PC-9 (cell line): ENCODE measurements around the gene WDR5. TPM values are rescaled to one million over a fixed set of nuclear protein-coding genes. Genes with fewer than 3 reads are reported as not detected.

Experiments
- BruUV-seq: library from RNA; stranded (reverse); fragments of 400-500 nt; replicated peaks from 2 replicates; lab custom pipeline; 2021; lab: Mats Ljungman, UMichigan
- CTCF ChIA-PET: fragments of 300-600 bp; sonication (Branson Sonifier 250); formaldehyde crosslinking; loops from one replicate; lab custom pipeline; 2022; ENCODE audit warnings: antibody characterized with exemption; lab: Charles Lee
- POLR2A ChIA-PET: fragments of 300-600 bp; sonication (Branson Sonifier 250); formaldehyde crosslinking; loops from one replicate; lab custom pipeline; 2022; ENCODE audit warnings: antibody characterized with exemption; ENCODE audit not compliant: unreplicated experiment; lab: Charles Lee
- DNase-seq, 2 experiments: peaks; one replicate each; pipeline versions ENCODE4 v3.0.0 to v3.0.0-alpha.2; 2015 to 2022; ENCODE audit warnings: mixed read lengths in 1 of 2
- H2AFZ ChIP-seq: fragments of 200-600 bp; sonication (generic); 2 replicates; pipeline ENCODE4 v1.8.1; 2017; ENCODE audit warnings: antibody characterized with exemption
- H3F3A ChIP-seq: fragments of 200-600 bp; sonication (generic); 2 replicates; pipeline ENCODE4 v1.8.1; 2017; ENCODE audit warnings: antibody characterized with exemption, mild to moderate bottlenecking, low read depth; ENCODE audit not compliant: insufficient read depth
- H3K27ac ChIP-seq: fragments of 200-600 bp; sonication (generic); 2 replicates; pipeline ENCODE4 v1.6.1; 2016; ENCODE audit warnings: mixed run types
- H3K27me3 ChIP-seq: fragments of 200-600 bp; sonication (generic); 2 replicates; pipeline ENCODE4 v1.6.1; 2016; ENCODE audit warnings: low read depth, mixed run types; ENCODE audit not compliant: insufficient read depth
- H3K36me3 ChIP-seq: fragments of 200-600 bp; sonication (generic); 2 replicates; pipeline ENCODE4 v1.6.1; 2016; ENCODE audit warnings: low read depth, mixed run types
- H3K4me1 ChIP-seq: fragments of 200-600 bp; sonication (generic); replicated peaks from 2 replicates; pipeline ENCODE4 v1.6.1; 2016; ENCODE audit warnings: mixed run types; ENCODE audit not compliant: insufficient read depth
- H3K4me2 ChIP-seq: fragments of 200-600 bp; sonication (generic); 2 replicates; pipeline ENCODE4 v1.6.1; 2017; ENCODE audit warnings: mixed run types
- H3K4me3 ChIP-seq: fragments of 200-600 bp; sonication (generic); 2 replicates; pipeline ENCODE4 v1.6.1; 2016; ENCODE audit warnings: mixed run types
- H3K79me2 ChIP-seq: fragments of 200-600 bp; sonication (generic); 2 replicates; pipeline ENCODE4 v1.6.1; 2017; ENCODE audit warnings: low read depth, mixed run types
- H3K9me2 ChIP-seq: fragments of 200-600 bp; sonication (generic); 2 replicates; pipeline ENCODE4 v1.8.1; 2017; ENCODE audit warnings: mild to moderate bottlenecking; ENCODE audit not compliant: insufficient read depth
- H3K9me3 ChIP-seq: fragments of 200-600 bp; sonication (generic); 2 replicates; pipeline ENCODE4 v1.8.1; 2016; ENCODE audit warnings: low read depth; ENCODE audit not compliant: insufficient read depth
- H4K20me1 ChIP-seq: fragments of 200-600 bp; sonication (generic); 2 replicates; pipeline ENCODE4 v1.8.1; 2017; ENCODE audit not compliant: insufficient read depth
- CTCF ChIP-seq: fragments of 200-600 bp; sonication (generic); conservative IDR thresholded peaks from 2 replicates; pipeline ENCODE4 v1.6.1; 2017; ENCODE audit warnings: mixed run types, antibody characterized with exemption, mild to moderate bottlenecking, moderate library complexity
- EZH2 ChIP-seq: fragments of 200-600 bp; sonication (generic); IDR thresholded peaks from 2 replicates; pipeline ENCODE4 v1.8.0; 2017; ENCODE audit warnings: antibody characterized with exemption, low read depth
- intact Hi-C: fragments of 100-400 bp; cut with micrococcal nuclease; formaldehyde crosslinking; loops from one replicate; pipeline ENCODE4 v1.10.0; 2022; ENCODE audit not compliant: unreplicated experiment
- total RNA-seq: library from RNA; stranded (reverse); gene quantifications from 2 replicates; pipeline ENCODE4 v1.2.3, GENCODE V29; 2021

WDR5 gene
- total RNA-seq, 1 experiment from 2014 or later = 53.4 TPM

GRCh38 chr9:134156564-134157377 lies 20.9 kb downstream of the WDR5 start:
- Histone ChIP-seq H3K36me3 (no peaks in the 10 kb centered on the region), H3K27ac (no peak overlapping the region), H3K4me2 (no peak overlapping the region), H4K20me1 (peaks cover 3% of the 10 kb centered on the region; the same call in 1 of the 2 replicates), H3F3A (peaks cover 21% of the 10 kb centered on the region; the same call in 1 of the 2 replicates), H3K27me3 (no peaks in the 10 kb centered on the region), H2AFZ (no peak overlapping the region), H3K9me2 (no peaks in the 10 kb centered on the region), H3K4me1 (no peaks in the 10 kb centered on the region), H3K4me3 (no peak overlapping the region), H3K79me2 (no peaks in the 10 kb centered on the region), H3K9me3 (no peaks in the 10 kb centered on the region)
- BruUV-seq = no TSS peak
- no peak for TF ChIP-seq EZH2
- intact Hi-C loops = no loop called here
- ChIA-PET CTCF (no interaction called here), POLR2A (no interaction called here)
- DNase-seq = no peak

- Histone ChIP-seq H3K9me3 (no peaks in the 10 kb centered on the region), H3K9me2 (no peaks in the 10 kb centered on the region), H3K36me3 (no peaks in the 10 kb centered on the region), H3K79me2 (no peaks in the 10 kb centered on the region), H3K27ac (no peak overlapping the region), H3K27me3 (no peaks in the 10 kb centered on the region), H3K4me2 (no peak overlapping the region), H2AFZ (no peak overlapping the region), H3K4me3 (no peak overlapping the region), H3K4me1 (no peaks in the 10 kb centered on the region), H3F3A (peaks cover 28% of the 10 kb centered on the region; the same call in 1 of the 2 replicates), H4K20me1 (peaks cover 3% of the 10 kb centered on the region; the same call in 1 of the 2 replicates)
- POLR2A ChIA-PET = no interaction called here
- TF ChIP-seq EZH2 (no peak), CTCF (no peak)
- no peak for DNase-seq
- no TSS peak for BruUV-seq
- intact Hi-C loops = no loop called here
- CTCF ChIA-PET = no interaction called here
Measured at GRCh38 chr9:134157378-134157885, 21.6 kb downstream of the WDR5 start.

GRCh38 chr9:134158242-134158641 lies 22.4 kb downstream of the WDR5 start:
- no peaks in the 10 kb centered on the region for H3K27me3 ChIP-seq
- ChIA-PET CTCF (no interaction called here), POLR2A (no interaction called here)
- no peaks in the 10 kb centered on the region for H4K20me1 ChIP-seq
- no peaks in the 10 kb centered on the region for H3K9me2 ChIP-seq
- TSS peak; percentile 22 for BruUV-seq
- no peaks in the 10 kb centered on the region for H3K79me2 ChIP-seq
- no peak overlapping the region for H3K27ac ChIP-seq
- DNase-seq = no peak
- no peak overlapping the region for H3K4me3 ChIP-seq
- H2AFZ ChIP-seq = no peak overlapping the region
- no peaks in the 10 kb centered on the region for H3K4me1 ChIP-seq
- no peak overlapping the region for H3K4me2 ChIP-seq
- peaks cover 33% of the 10 kb centered on the region; the same call in 1 of the 2 replicates for H3F3A ChIP-seq
- no peaks in the 10 kb centered on the region for H3K36me3 ChIP-seq
- H3K9me3 ChIP-seq = no peaks in the 10 kb centered on the region
- intact Hi-C loops = no loop called here
- TF ChIP-seq CTCF (no peak), EZH2 (no peak)
